Measurements from ENCODE around the gene CARNS1. TPM values are rescaled to one million over a fixed set of nuclear protein-coding genes. Genes with fewer than 3 reads are reported as not detected.
"Not testable (repeated sequence)": the region's sequence is repeated elsewhere in the genome, so short reads cannot be mapped to it uniquely, and the experiment has no call there.

Gene CARNS1
- total and polyA plus RNA-seq, 2 donors (not counting 1 experiment from before 2014, with no cell fraction given): 0.05 to 0.17 TPM

GRCh38 chr11:67465189-67465510, 49.7 kb downstream of the CARNS1 start:
- Histone ChIP-seq H3K9me3 (ENCODE audit: control insufficient read depth, insufficient read depth, low read depth, low read length) (no peaks in the 10 kb centered on the region), H3K36me3 (ENCODE audit: control insufficient read depth, insufficient read depth, low read length) (no peaks in the 10 kb centered on the region), H3K4me1 (ENCODE audit: control insufficient read depth, extremely low read depth, insufficient read depth, low read length) (peaks cover 6% of the 10 kb centered on the region), H3K4me2 (ENCODE audit: extremely low read depth, insufficient read depth, low read length) (peak overlapping the region; percentile 35), H3K27me3 (ENCODE audit: control insufficient read depth, insufficient read depth, low read length) (no peaks in the 10 kb centered on the region), H3K4me3 (replicated peaks in 1 of 4; ENCODE audit: control extremely low read depth in 1 of 4, insufficient read depth in 1 of 4, low read depth in 3 of 4, low read length in 4 of 4) (peak overlapping the region; percentile 29 to 65 (median 37)), H3K27ac (ENCODE audit: insufficient read depth, low read length) (no peak overlapping the region), H3K9ac (ENCODE audit: insufficient read depth, low read length) (peak overlapping the region; percentile 32), H3K79me2 (ENCODE audit: control insufficient read depth, insufficient read depth, low read length) (no peaks in the 10 kb centered on the region), H4K20me1 (ENCODE audit: control insufficient read depth, extremely low read depth, insufficient read depth, low read length) (no peaks in the 10 kb centered on the region), H2AFZ (ENCODE audit: low read length) (no peak overlapping the region)
- no peak for DNase-seq (ENCODE audit: low read depth in 2 of 2)
- no peak for TF ChIP-seq EZH2 (IDR thresholded peaks at IDR 0.05; ENCODE audit: low read length, missing control alignments)
- TF ChIP-seq, protein P1, sequence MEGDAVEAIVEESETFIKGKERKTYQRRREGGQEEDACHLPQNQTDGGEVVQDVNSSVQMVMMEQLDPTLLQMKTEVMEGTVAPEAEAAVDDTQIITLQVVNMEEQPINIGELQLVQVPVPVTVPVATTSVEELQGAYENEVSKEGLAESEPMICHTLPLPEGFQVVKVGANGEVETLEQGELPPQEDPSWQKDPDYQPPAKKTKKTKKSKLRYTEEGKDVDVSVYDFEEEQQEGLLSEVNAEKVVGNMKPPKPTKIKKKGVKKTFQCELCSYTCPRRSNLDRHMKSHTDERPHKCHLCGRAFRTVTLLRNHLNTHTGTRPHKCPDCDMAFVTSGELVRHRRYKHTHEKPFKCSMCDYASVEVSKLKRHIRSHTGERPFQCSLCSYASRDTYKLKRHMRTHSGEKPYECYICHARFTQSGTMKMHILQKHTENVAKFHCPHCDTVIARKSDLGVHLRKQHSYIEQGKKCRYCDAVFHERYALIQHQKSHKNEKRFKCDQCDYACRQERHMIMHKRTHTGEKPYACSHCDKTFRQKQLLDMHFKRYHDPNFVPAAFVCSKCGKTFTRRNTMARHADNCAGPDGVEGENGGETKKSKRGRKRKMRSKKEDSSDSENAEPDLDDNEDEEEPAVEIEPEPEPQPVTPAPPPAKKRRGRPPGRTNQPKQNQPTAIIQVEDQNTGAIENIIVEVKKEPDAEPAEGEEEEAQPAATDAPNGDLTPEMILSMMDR (conservative IDR thresholded peaks at IDR 0.05 in 1 of 2, IDR thresholded peaks at IDR 0.05 in 1 of 2; ENCODE audit: low read depth in 1 of 2, low read length in 2 of 2): no peak

GRCh38 chr11:67465530-67465929, 50.1 kb downstream of the CARNS1 start:
- H3K4me2 ChIP-seq (ENCODE audit: extremely low read depth, insufficient read depth, low read length): not testable (repeated sequence)

GRCh38 chr11:67466367-67466766, 50.9 kb downstream of the CARNS1 start:
- Histone ChIP-seq H3K27ac (ENCODE audit: insufficient read depth, low read length) (no peak overlapping the region), H4K20me1 (ENCODE audit: control insufficient read depth, extremely low read depth, insufficient read depth, low read length) (no peaks in the 10 kb centered on the region), H3K36me3 (ENCODE audit: control insufficient read depth, insufficient read depth, low read length) (no peaks in the 10 kb centered on the region), H3K9ac (ENCODE audit: insufficient read depth, low read length) (no peak overlapping the region), H3K9me3 (ENCODE audit: control insufficient read depth, insufficient read depth, low read depth, low read length) (no peaks in the 10 kb centered on the region), H3K79me2 (ENCODE audit: control insufficient read depth, insufficient read depth, low read length) (no peaks in the 10 kb centered on the region), H3K27me3 (ENCODE audit: control insufficient read depth, insufficient read depth, low read length) (no peaks in the 10 kb centered on the region), H2AFZ (ENCODE audit: low read length) (no peak overlapping the region), H3K4me2 (ENCODE audit: extremely low read depth, insufficient read depth, low read length) (no peak overlapping the region), H3K4me1 (ENCODE audit: control insufficient read depth, extremely low read depth, insufficient read depth, low read length) (peaks cover 6% of the 10 kb centered on the region), H3K4me3 (replicated peaks in 1 of 4; ENCODE audit: control extremely low read depth in 1 of 4, insufficient read depth in 1 of 4, low read depth in 3 of 4, low read length in 4 of 4) (no peak overlapping the region)
- DNase-seq (ENCODE audit: low read depth in 2 of 2): no peak
- TF ChIP-seq, protein P1 (conservative IDR thresholded peaks at IDR 0.05 in 1 of 2, IDR thresholded peaks at IDR 0.05 in 1 of 2; ENCODE audit: low read depth in 1 of 2, low read length in 2 of 2): no peak
- no peak for TF ChIP-seq EZH2 (IDR thresholded peaks at IDR 0.05; ENCODE audit: low read length, missing control alignments)

More at GRCh38 chr11:67465530-67465929, 50.1 kb downstream of the CARNS1 start:
- not testable (repeated sequence) for H3K9me3 ChIP-seq (ENCODE audit: control insufficient read depth, insufficient read depth, low read depth, low read length); H4K20me1 ChIP-seq (ENCODE audit: control insufficient read depth, extremely low read depth, insufficient read depth, low read length); H3K4me1 ChIP-seq (ENCODE audit: control insufficient read depth, extremely low read depth, insufficient read depth, low read length); H3K27ac ChIP-seq (ENCODE audit: insufficient read depth, low read length); H3K79me2 ChIP-seq (ENCODE audit: control insufficient read depth, insufficient read depth, low read length); H2AFZ ChIP-seq (ENCODE audit: low read length); H3K9ac ChIP-seq (ENCODE audit: insufficient read depth, low read length); H3K27me3 ChIP-seq (ENCODE audit: control insufficient read depth, insufficient read depth, low read length); H3K36me3 ChIP-seq (ENCODE audit: control insufficient read depth, insufficient read depth, low read length)
- DNase-seq (ENCODE audit: low read depth in 2 of 2): peak; percentile 25 to 31
- H3K4me3 ChIP-seq (replicated peaks in 1 of 4; ENCODE audit: control extremely low read depth in 1 of 4, insufficient read depth in 1 of 4, low read depth in 3 of 4, low read length in 4 of 4): peak overlapping the region in 2 of 4 experiments; percentile 42 to 65

All from fibroblast of lung (primary cell).